Activated T-helper 1 cell treated with anti-CD3 and anti-CD28 coated beads, Interleukin-2, amount 50 U/mL, for 16 hours (primary cell): ENCODE data around the gene CGN.
"Not testable (repeated sequence)": the region's sequence is repeated elsewhere in the genome, so short reads cannot be mapped to it uniquely, and the experiment has no call there.

Experiments used
- DNase-seq, 2 donors: peaks; one replicate each; pipeline ENCODE4 v3.0.0-alpha.2; 2020; ENCODE audit warnings: low read depth in 1 of 2, low spot score in 1 of 2

Gene CGN

GRCh38 chr1:151520359-151520758 lies 9.2 kb downstream of the CGN start:
- DNase-seq: no peak

- not testable (repeated sequence) for DNase-seq
Measured at GRCh38 chr1:151522427-151522826, 11.2 kb downstream of the CGN start.

GRCh38 chr1:151523326-151523725 lies 12.1 kb downstream of the CGN start:
- no peak for DNase-seq

- no peak for DNase-seq
Measured at GRCh38 chr1:151524736-151525135, 13.5 kb downstream of the CGN start.

- DNase-seq: no peak
Measured at GRCh38 chr1:151526735-151527525, 15.7 kb downstream of the CGN start.

GRCh38 chr1:151529211-151529702 lies 18.1 kb downstream of the CGN start:
- no peak for DNase-seq

- no peak for DNase-seq
Measured at GRCh38 chr1:151529781-151530180, 18.6 kb downstream of the CGN start.

GRCh38 chr1:151530461-151530860 lies 19.3 kb downstream of the CGN start:
- DNase-seq: no peak

- DNase-seq: no peak
Measured at GRCh38 chr1:151533870-151534269, 22.7 kb downstream of the CGN start.

GRCh38 chr1:151534662-151535278 lies 23.6 kb downstream of the CGN start:
- DNase-seq: peak; percentile 56 to 69

GRCh38 chr1:151535326-151536271 lies 24.4 kb downstream of the CGN start:
- DNase-seq: no peak

- DNase-seq: no peak
Measured at GRCh38 chr1:151536499-151536898, 25.3 kb downstream of the CGN start.

GRCh38 chr1:151537112-151537511 lies 25.9 kb downstream of the CGN start:
- DNase-seq: no peak

GRCh38 chr1:151539321-151540020 lies 28.3 kb downstream of the CGN start:
- no peak for DNase-seq

- peak; percentile 84 to 87 for DNase-seq
Measured at GRCh38 chr1:151540021-151540981, 29.1 kb downstream of the CGN start, which contains the start of gene TUFT1. Gene TUFT1, plus strand, starts transcription at chr1:151540309. Its CDS starts 58 bp downstream, at chr1:151540367.

GRCh38 chr1:151540982-151541377 lies 29.8 kb downstream of the CGN start:
- DNase-seq: no peak

GRCh38 chr1:151541752-151542151 lies 30.6 kb downstream of the CGN start:
- no peak for DNase-seq

GRCh38 chr1:151542710-151543129 lies 31.5 kb downstream of the CGN start:
- no peak for DNase-seq

GRCh38 chr1:151545542-151545941 lies 34.4 kb downstream of the CGN start:
- no peak for DNase-seq
